Measurements from ENCODE around the gene OSBPL10. TPM values are rescaled to one million over a fixed set of nuclear protein-coding genes. Genes with fewer than 3 reads are reported as not detected.
A peak's percentile ranks its signal among the peaks of the same experiment; 100 is the strongest.

Gene OSBPL10
- total RNA-seq, 2 experiments from 2014 or later, result 1.6 to 1.7 TPM

GRCh38 chr3:31921837-31922236 lies 59.2 kb downstream of the OSBPL10 start:
- peaks cover 13% of the 10 kb centered on the region for H3K36me3 Mint-ChIP-seq (ENCODE audit: low read depth)
- CTCF ChIA-PET, result no interaction called here
- peaks cover 25% of the 10 kb centered on the region for H3K9me3 Mint-ChIP-seq
- no peak overlapping the region for H3K27ac Mint-ChIP-seq
- peaks cover 19% of the 10 kb centered on the region for H3K4me1 Mint-ChIP-seq
- no peak for DNase-seq
- POLR2A ChIA-PET, result no interaction called here
- no peak overlapping the region for H3K4me3 Mint-ChIP-seq
- H3K27me3 Mint-ChIP-seq, result no peaks in the 10 kb centered on the region

- CTCF ChIA-PET, result no interaction called here
- Mint-ChIP-seq H3K9me3 (peaks cover 25% of the 10 kb centered on the region), H3K4me3 (no peak overlapping the region), H3K27me3 (no peaks in the 10 kb centered on the region), H3K36me3 (ENCODE audit: low read depth) (peaks cover 13% of the 10 kb centered on the region), H3K4me1 (peaks cover 19% of the 10 kb centered on the region), H3K27ac (no peak overlapping the region)
- DNase-seq, result no peak
- POLR2A ChIA-PET, result no interaction called here
Observed at GRCh38 chr3:31920310-31920709, 60.8 kb downstream of the OSBPL10 start.

- DNase-seq, result no peak
- H3K9me3 Mint-ChIP-seq, result peaks cover 25% of the 10 kb centered on the region
- no peak overlapping the region for H3K4me3 Mint-ChIP-seq
- CTCF ChIA-PET, result no interaction called here
- H3K27ac Mint-ChIP-seq, result no peak overlapping the region
- peaks cover 13% of the 10 kb centered on the region for H3K36me3 Mint-ChIP-seq (ENCODE audit: low read depth)
- H3K4me1 Mint-ChIP-seq, result peaks cover 19% of the 10 kb centered on the region
- POLR2A ChIA-PET, result no interaction called here
- no peaks in the 10 kb centered on the region for H3K27me3 Mint-ChIP-seq
Observed at GRCh38 chr3:31919528-31919927, 61.5 kb downstream of the OSBPL10 start.

GRCh38 chr3:31918179-31919150 lies 62.6 kb downstream of the OSBPL10 start:
- peak overlapping the region; percentile 63 for H3K27ac Mint-ChIP-seq
- peaks cover 13% of the 10 kb centered on the region for H3K36me3 Mint-ChIP-seq (ENCODE audit: low read depth)
- H3K9me3 Mint-ChIP-seq, result peaks cover 25% of the 10 kb centered on the region
- H3K4me1 Mint-ChIP-seq, result peaks cover 19% of the 10 kb centered on the region
- no peaks in the 10 kb centered on the region for H3K27me3 Mint-ChIP-seq
- ChIA-PET CTCF (interaction anchor here (0.7 kb wide), 1 partner anchor 183 kb away, joined by 3 read pairs; no protein-coding TSS in a partner anchor), POLR2A (interaction anchor here (1.3 kb wide), 1 partner anchor 9 kb away, joined by 4 read pairs; no protein-coding TSS in a partner anchor)
- no peak for DNase-seq
- peak overlapping the region; percentile 53 for H3K4me3 Mint-ChIP-seq

GRCh38 chr3:31917303-31918005 lies 63.6 kb downstream of the OSBPL10 start:
- DNase-seq, result no peak
- Mint-ChIP-seq H3K4me1 (peaks cover 19% of the 10 kb centered on the region), H3K9me3 (peaks cover 27% of the 10 kb centered on the region), H3K27ac (no peak overlapping the region), H3K36me3 (ENCODE audit: low read depth) (peaks cover 13% of the 10 kb centered on the region), H3K27me3 (no peaks in the 10 kb centered on the region), H3K4me3 (no peak overlapping the region)
- ChIA-PET CTCF (interaction anchor here (0.7 kb wide), 1 partner anchor 182 kb away, joined by 3 read pairs; no protein-coding TSS in a partner anchor), POLR2A (interaction anchor here (1.3 kb wide), 1 partner anchor 10 kb away, joined by 4 read pairs; no protein-coding TSS in a partner anchor)

- POLR2A ChIA-PET, result no interaction called here
- Mint-ChIP-seq H3K4me3 (no peak overlapping the region), H3K9me3 (peaks cover 2% of the 10 kb centered on the region), H3K27ac (no peak overlapping the region), H3K36me3 (ENCODE audit: low read depth) (no peaks in the 10 kb centered on the region), H3K4me1 (no peaks in the 10 kb centered on the region), H3K27me3 (no peaks in the 10 kb centered on the region)
- DNase-seq, result no peak
- CTCF ChIA-PET, result no interaction called here
Observed at GRCh38 chr3:31911643-31912042, 69.4 kb downstream of the OSBPL10 start.

- POLR2A ChIA-PET, result no interaction called here
- Mint-ChIP-seq H3K36me3 (ENCODE audit: low read depth) (no peaks in the 10 kb centered on the region), H3K9me3 (peaks cover 2% of the 10 kb centered on the region), H3K27ac (no peak overlapping the region), H3K4me1 (no peaks in the 10 kb centered on the region), H3K27me3 (no peaks in the 10 kb centered on the region), H3K4me3 (no peak overlapping the region)
- no peak for DNase-seq
- CTCF ChIA-PET, result no interaction called here
Observed at GRCh38 chr3:31911124-31911523, 69.9 kb downstream of the OSBPL10 start.

GRCh38 chr3:31909455-31909854 lies 71.6 kb downstream of the OSBPL10 start:
- peaks cover 3% of the 10 kb centered on the region for H3K4me1 Mint-ChIP-seq
- H3K27ac Mint-ChIP-seq, result no peak overlapping the region
- POLR2A ChIA-PET, result no interaction called here
- CTCF ChIA-PET, result interaction anchor here (0.7 kb wide), 1 partner anchor 46 kb away, joined by 3 read pairs; no protein-coding TSS in a partner anchor
- H3K4me3 Mint-ChIP-seq, result no peak overlapping the region
- no peaks in the 10 kb centered on the region for H3K27me3 Mint-ChIP-seq
- H3K9me3 Mint-ChIP-seq, result peaks cover 2% of the 10 kb centered on the region
- no peak for DNase-seq
- no peaks in the 10 kb centered on the region for H3K36me3 Mint-ChIP-seq (ENCODE audit: low read depth)

GRCh38 chr3:31908391-31909097 lies 72.5 kb downstream of the OSBPL10 start:
- no peaks in the 10 kb centered on the region for H3K27me3 Mint-ChIP-seq
- CTCF ChIA-PET, result no interaction called here
- H3K4me1 Mint-ChIP-seq, result peaks cover 11% of the 10 kb centered on the region
- H3K9me3 Mint-ChIP-seq, result peaks cover 2% of the 10 kb centered on the region
- no peak overlapping the region for H3K4me3 Mint-ChIP-seq
- DNase-seq, result no peak
- peaks cover 2% of the 10 kb centered on the region for H3K36me3 Mint-ChIP-seq (ENCODE audit: low read depth)
- POLR2A ChIA-PET, result no interaction called here
- H3K27ac Mint-ChIP-seq, result no peak overlapping the region

- H3K27me3 Mint-ChIP-seq, result no peaks in the 10 kb centered on the region
- H3K4me3 Mint-ChIP-seq, result no peak overlapping the region
- peaks cover 24% of the 10 kb centered on the region for H3K4me1 Mint-ChIP-seq
- H3K36me3 Mint-ChIP-seq (ENCODE audit: low read depth), result peaks cover 2% of the 10 kb centered on the region
- no peaks in the 10 kb centered on the region for H3K9me3 Mint-ChIP-seq
- H3K27ac Mint-ChIP-seq, result no peak overlapping the region
- no peak for DNase-seq
- ChIA-PET CTCF (interaction anchor here (0.6 kb wide), 1 partner anchor 149 kb away, joined by 3 read pairs; no protein-coding TSS in a partner anchor), POLR2A (no interaction called here)
Observed at GRCh38 chr3:31906182-31906581, 74.9 kb downstream of the OSBPL10 start.

- H3K4me1 Mint-ChIP-seq, result peaks cover 34% of the 10 kb centered on the region
- peaks cover 2% of the 10 kb centered on the region for H3K36me3 Mint-ChIP-seq (ENCODE audit: low read depth)
- no peak overlapping the region for H3K27ac Mint-ChIP-seq
- DNase-seq, result no peak
- POLR2A ChIA-PET, result interaction anchor here (0.6 kb wide), 1 partner anchor 9 kb away, joined by 4 read pairs; no protein-coding TSS in a partner anchor
- no peak overlapping the region for H3K4me3 Mint-ChIP-seq
- CTCF ChIA-PET, result interaction anchor here (1.0 kb wide), 1 partner anchor 209 kb away, joined by 3 read pairs; no protein-coding TSS in a partner anchor
- no peaks in the 10 kb centered on the region for H3K9me3 Mint-ChIP-seq
- no peaks in the 10 kb centered on the region for H3K27me3 Mint-ChIP-seq
Observed at GRCh38 chr3:31903686-31904431, 77.2 kb downstream of the OSBPL10 start.

GRCh38 chr3:31900583-31900982 lies 80.5 kb downstream of the OSBPL10 start:
- peaks cover 2% of the 10 kb centered on the region for H3K36me3 Mint-ChIP-seq (ENCODE audit: low read depth)
- peaks cover 1% of the 10 kb centered on the region for H3K27me3 Mint-ChIP-seq
- H3K9me3 Mint-ChIP-seq, result no peaks in the 10 kb centered on the region
- peaks cover 34% of the 10 kb centered on the region for H3K4me1 Mint-ChIP-seq
- CTCF ChIA-PET, result no interaction called here
- H3K4me3 Mint-ChIP-seq, result no peak overlapping the region
- no peak overlapping the region for H3K27ac Mint-ChIP-seq
- POLR2A ChIA-PET, result no interaction called here
- DNase-seq, result no peak
